ENCODE measurements around the gene CACHD1.

GRCh38 chr1:64423526-64423925 lies 46.4 kb upstream of the CACHD1 start:
- TF ChIP-seq EZH2phosphoT487 (conservative IDR thresholded peaks at IDR 0.05; ENCODE audit: low read length) (no peak), CTCF (IDR thresholded peaks at IDR 0.05; ENCODE audit: insufficient read depth, low read length, poor library complexity, severe bottlenecking) (no peak)

All from SU-DHL-6 (cell line).